Middle frontal gyrus (tissue), 1 donor: ENCODE data around the gene SAFB2.
A peak's percentile ranks its signal among the peaks of the same experiment; 100 is the strongest.

Experiments
- DNase-seq: peaks from one replicate; pipeline ENCODE4 v3.0.0-alpha.2; 2015; ENCODE audit warnings: low spot score; ENCODE audit errors: extremely low spot score

SAFB2 gene

DNA sequence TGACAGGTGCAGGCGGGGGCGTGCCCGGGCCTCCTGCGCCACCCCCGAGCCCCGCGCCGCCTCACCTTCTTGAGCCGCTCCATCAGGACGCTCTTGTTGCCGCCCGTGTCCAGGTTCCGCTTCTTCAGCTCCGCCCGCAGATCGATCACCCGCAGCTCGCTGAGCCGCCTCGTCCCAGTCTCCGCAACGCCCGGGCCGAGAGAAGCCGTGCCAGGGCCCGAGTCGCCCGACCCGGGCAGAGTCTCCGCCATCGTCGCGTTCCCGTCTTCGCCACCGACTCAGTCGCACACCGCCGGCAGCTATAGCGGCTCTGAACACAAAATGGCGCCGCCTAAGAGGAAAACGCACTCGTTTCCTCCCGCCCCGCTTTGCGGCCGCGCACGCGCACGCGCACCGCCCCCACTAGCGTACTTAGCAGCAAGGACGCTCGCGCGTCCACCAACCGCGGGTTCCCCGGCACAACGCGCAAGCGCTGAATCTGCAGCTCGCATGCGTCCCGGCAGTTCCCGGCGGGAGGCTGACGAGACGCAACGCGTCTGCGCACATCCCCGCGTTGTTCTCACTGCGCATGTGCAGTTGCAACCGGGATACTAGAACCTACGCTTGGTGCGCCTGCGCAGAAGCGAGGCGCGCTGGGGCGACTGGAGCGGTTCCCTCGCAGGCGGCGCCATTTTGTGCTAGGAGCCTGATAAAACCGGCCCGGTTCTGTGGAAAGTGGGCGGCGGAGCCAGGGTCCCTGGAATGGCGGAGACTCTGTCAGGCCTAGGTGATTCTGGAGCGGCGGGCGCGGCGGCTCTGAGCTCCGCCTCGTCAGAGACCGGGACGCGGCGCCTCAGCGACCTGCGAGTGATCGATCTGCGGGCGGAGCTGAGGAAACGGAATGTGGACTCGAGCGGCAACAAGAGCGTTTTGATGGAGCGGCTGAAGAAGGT lies at the start of gene SAFB2, which contains the start of gene SAFB:
TSS of gene SAFB2 (minus strand) at position 312 of the 932 bp plus-strand sequence. CDS start at position 251, 61 bp downstream.
TSS of gene SAFB (plus strand) at position 619 of the 932 bp plus-strand sequence. CDS start at position 742, 123 bp downstream.
- DNase-seq, result peak; percentile 100

DNA sequence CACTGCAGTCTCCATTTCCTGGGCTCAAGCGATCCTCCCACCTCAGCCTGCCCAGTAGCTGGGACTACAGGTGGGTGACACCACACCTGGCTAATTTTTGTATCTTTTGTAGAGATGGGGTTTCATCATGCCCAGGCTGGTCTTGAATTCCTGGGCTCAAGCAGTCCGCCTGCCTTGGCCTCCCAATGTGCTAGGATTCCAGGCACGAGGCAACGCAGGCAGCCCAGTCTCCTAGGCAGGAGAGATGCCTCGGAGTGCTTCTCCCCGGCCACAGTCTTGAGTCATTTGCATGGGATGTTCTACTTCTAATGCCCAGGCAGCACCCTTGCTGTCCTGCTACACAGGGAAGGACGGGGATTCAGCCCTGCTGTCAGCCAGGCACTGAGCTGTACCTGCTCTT lies 49.0 kb upstream of the SAFB2 start:
- DNase-seq, result no peak

DNA sequence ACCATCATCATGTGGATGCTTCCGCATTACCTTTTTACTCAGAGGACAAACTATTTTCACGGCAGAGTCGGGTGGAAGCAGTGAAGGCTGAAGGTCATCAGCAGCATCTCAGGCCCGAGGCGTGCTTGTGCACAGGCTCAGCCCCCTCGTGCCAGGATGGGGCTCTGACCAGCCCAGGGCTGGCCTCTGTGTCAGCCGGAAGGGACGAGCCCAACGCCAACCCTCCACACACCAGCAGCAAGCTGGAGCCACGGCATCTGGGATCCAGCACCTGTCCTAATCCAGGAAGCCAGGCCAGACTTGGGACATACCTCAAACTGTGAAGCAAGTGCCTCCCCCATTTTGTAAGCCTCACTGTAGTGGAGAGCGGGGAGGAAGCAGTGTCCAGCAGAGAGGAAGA lies 46.6 kb upstream of the SAFB2 start:
- DNase-seq, result no peak

DNA sequence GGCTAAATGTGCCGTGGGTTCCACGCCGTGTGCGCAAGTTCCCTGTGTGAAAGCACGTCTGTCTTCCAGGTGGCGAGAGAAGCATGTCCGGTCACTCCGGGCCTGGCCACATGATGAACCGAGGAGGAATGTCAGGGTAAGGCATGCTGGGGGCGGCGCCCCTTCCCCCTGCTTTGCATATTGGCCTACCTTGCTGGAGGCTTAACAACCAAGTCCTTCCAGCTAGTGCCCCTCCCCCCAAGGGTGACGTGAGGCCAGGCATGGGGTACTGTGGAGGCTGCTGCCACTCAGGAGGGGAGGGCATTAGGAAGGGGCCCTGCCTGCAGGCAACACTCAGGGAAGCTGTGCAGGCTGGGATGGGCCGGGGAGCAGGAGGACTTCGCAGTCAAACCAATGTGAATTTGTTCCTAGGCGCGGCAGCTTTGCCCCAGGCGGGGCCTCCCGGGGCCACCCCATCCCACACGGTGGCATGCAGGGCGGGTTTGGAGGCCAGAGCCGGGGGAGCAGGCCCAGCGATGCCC lies 45.2 kb upstream of the SAFB2 start:
- no peak for DNase-seq

DNA sequence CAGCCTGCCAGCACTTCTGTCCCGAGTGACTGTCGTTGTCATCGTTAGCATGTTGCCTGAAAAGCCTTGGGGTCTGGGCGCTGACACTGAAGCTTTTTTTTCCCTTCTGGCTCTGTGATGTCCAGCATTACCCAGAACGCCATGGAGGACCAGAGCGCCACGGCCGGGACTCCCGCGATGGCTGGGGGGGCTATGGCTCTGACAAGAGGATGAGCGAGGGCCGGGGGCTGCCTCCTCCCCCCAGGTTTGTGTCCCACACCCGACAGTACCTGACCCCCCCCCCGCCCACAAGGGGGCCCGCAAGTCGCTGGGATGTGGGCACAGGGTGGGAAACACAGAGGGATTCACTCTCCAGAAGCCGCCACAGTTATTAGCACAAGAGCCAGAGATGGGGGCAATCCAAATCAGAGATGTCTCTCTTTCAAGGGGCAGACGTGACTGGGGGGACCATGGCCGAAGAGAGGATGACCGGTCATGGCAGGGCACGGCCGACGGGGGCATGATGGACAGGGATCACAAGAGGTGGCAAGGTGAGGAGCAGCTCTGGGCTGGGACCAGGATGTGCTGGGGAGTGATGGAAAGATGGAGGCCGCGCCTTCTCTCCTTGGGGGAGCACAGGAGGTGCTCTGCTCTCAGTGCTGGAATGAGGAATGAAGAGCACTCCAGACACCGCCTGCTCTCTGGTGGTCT lies 44.5 kb upstream of the SAFB2 start:
- DNase-seq, result no peak

DNA sequence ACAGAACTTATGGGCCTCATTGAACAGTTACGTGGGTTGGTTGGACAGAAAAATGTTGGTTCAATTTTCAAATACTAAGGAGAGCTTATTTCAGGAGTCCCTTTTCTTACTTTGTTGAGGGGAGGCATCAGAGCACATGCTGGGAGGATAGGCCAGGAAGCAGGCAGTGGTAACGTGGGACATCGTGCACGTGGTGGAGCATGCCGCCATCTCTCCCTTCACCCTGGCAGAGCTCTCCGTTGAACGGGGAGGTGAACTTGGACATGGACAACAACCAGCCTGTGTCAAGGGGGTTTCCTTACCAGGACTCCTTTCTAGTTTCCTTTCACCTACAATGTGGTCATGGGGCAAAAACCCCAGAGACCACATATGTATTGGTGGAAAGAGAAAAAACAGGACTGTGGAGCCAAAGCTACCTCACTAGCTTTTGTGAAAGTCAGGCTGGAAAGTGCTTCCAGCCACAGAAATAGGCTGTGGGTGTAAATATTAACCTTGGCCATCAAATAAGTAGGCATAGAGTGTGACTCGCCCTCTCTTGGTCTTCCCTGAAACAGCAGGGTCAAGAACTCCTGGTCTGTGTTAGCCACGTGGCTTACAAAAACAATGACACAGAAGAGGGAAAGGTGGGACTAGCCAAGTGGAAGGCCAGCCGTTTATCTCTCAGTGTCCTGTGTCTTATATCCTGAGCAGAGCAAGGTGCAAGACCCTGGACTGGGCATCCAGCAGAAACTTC lies 43.4 kb upstream of the SAFB2 start:
- no peak for DNase-seq

DNA sequence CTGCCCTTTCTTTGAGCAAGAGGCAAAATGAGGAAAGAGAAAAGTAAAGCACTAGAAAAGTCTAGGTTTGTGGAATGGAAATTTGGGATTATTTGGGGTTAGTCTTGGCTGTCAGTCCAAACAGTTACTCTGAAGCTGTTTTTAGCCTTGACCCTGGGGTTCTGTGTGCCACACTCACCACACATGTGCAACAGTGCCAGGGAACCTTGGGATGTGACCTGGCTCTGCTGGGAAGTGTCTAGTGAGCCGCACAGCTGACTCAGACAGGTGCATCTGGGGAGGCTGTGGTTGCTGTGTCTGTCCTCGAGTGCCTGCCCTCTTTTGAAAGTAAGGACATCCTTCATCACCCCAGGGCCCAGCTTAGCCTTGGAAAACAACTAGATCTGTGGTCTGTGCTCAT lies 41.9 kb upstream of the SAFB2 start:
- no peak for DNase-seq

DNA sequence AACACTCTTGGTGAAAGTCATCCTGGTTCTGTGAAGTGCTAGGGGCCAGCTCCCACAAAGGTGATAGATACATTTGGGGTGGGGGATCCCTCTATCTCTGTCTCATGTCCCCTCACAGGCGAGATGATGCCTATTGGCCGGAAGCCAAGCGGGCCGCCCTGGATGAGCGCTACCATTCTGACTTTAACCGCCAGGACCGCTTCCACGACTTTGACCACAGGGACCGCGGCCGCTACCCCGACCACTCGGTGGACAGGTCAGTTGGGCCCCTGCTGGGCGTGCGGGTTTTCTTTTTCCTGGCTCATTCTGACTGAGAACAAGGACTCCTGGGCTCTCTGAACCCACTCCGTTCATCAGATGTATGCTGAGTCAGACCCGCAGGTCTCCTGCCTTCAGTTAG lies 41.3 kb upstream of the SAFB2 start:
- no peak for DNase-seq

DNA sequence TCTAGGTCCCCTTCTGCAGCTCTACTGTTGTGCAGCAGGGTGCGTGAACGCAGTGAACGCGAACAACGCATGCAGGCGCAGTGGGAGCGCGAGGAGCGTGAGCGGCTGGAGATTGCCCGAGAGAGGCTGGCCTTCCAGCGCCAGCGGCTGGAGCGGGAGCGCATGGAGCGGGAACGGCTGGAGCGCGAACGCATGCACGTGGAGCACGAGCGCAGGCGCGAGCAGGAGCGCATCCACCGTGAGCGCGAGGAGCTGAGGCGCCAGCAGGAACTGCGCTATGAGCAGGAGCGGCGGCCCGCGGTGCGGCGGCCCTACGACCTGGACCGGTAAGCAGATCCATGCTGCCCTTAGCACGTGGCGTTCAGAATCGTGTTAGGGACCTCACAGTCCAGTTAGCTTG lies 38.9 kb upstream of the SAFB2 start:
- no peak for DNase-seq

DNA sequence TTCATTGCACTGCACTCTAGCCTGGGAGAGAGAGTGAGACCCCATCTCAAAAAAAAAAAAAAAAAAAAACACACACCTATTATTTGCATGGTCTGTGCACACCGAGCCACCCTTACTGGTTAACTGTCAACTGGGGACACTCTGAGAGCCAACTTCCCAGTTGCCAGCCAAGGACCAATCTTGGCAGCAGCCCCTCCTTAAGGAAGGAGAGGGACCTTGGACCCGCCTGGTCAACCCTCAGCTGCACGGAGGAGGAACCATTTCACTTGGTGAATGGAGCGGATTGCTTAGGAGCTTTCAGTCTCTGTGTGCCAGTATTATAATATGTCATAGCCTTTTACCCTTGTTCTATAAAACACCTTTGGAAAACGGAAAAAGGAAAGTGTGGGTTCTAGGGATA lies 32.8 kb upstream of the SAFB2 start:
- no peak for DNase-seq

DNA sequence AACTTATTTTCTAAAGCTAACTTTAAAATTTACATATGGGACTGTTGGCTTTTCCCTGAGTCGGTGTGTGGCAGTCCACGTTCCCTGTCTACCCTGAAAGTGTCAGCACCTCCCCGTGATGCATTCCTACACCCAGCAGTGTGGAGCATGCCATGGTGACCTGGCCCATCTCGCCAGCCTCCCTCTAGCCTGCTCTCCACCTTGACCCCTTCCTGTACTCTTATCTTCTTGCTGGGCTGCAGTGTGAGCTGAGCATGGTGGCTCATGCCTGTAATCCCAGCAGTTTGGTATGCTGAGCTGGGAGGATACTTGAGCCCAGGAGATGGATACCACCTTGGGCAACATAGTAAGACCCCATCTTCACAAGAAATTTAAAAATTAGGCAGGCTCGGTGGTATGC lies 32.4 kb upstream of the SAFB2 start:
- DNase-seq, result no peak

DNA sequence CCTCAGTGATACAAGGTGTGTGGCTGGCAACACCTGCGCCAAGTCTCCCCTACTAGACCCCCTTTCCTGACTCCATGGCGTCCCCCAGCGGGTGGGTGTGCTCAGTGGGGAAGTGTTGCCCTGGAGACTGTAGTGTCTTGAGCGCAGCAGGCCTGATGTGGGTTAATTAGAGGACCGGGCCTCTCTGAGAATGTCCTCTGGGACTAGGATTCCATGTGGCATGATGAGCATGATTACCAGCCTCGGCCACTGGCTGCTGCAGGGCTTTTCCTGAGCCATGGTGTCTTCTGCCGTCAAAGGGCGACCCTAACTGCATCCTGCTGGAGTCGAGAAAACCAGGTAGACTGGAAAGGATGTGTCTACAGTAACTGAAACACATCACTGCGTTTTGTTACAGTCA lies 29.7 kb upstream of the SAFB2 start:
- no peak for DNase-seq

DNA sequence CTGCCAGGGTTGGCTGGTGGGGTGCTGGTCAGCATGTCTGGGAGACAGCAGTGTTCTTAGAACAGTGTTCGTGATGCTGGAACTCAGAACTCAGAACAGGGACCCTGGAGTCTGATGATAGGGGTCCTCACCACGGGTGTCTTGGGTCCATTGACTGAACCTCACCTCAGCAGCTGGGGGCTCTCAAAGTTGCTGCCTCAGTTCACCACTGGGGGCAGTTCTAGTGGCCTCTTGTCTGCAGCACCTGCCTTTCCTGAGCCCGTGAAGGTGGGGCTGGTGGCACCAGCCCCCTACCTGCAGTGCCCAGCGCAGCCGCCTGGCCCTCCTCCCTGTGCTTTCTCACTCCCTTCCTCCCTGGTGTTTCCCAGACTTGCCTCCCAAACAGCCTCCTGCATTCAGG lies 28.8 kb upstream of the SAFB2 start:
- no peak for DNase-seq

DNA sequence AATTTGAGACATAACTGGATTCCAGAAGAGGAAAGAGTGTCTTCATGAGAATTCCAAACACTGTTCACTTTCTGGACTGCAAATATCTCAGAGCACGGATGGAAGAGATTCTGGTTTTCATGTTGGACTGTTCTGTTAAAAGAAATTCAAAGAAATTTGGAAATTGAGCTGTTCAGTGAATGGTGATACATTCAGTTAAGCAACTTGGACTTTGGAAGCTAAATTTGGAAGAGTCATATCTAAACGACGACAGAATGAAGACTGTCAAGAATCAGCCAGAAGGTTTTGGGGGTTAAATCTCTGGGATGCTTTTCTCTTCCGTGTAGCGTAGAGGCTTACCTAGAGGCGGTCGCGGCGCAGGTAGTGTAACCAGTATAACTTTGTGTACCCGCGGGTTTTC lies 25.9 kb upstream of the SAFB2 start:
- no peak for DNase-seq

DNA sequence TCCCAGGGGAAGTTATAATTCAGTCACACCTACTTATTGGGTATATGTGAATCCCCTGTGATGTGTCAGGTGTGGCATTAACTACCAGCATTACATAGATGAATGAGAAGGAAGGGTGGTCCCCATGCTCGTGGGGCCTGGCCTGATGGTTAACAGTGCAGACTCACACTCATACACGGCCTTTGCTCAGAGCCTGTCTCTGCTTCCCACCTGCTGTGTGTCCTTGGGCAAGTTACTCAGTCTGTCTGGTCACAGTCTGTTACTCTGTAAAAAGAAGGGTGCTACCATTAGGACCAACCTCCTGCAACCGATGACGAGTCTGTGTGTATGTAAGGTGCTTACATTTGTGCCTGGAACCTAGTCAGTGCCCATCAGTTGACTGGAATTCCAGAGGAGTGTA lies 24.1 kb upstream of the SAFB2 start:
- DNase-seq, result no peak

DNA sequence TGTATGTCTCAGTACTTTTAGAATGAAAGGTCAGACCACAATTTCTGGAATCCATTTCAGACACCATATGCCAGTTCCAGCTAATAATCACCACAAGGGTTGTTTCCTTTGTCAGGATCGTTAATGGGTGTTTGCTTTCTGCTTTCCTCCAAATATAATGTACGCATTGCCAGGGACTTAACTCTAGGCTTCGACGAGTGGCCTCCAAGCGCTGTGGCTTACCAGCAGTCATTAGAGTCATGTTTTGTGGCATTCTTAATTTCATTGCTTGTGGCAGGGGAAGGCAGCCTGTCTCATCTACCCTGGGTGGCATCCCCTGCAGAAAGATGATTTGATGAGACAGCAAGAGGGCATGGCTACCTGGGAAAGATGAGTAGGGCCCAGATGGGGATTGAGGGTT lies 22.8 kb upstream of the SAFB2 start:
- no peak for DNase-seq

DNA sequence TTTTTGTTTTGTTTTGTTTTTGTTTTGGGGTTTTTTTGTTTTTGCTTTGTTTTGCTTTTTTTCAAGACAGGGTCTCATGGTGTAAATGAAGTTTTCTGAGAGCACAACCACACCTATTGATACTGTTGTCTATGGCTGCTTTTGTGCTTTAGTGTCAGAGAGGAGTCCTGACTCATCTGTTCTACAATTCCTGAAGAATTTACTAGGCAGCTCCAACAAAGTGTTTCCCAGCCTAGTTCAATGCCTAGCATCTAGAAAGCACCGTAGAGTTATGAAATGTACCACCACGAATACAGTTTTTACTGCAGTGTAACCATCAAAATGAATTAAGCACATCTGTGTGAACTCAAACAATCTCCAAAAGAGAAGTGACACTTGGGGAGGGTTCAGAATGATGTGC lies 21.5 kb upstream of the SAFB2 start:
- no peak for DNase-seq

DNA sequence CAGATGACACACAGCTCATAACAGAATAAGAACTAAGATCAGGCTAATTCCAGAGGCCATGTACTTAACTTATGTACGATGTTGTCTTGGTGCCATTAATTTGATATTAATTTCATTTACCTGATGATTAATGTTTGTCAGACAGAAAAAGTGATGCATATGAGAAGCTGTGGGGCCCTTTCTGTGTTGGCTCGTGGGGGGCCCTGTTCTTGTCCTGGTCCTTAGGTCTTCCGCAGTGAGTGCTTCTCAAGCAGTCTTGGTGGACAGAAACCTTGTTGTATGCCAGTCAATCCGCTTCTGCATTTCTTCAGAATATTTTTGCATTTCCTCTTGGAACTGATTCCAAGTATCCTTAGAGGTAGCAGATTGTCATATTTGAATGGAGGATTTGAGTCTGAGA lies 20.5 kb upstream of the SAFB2 start:
- no peak for DNase-seq

DNA sequence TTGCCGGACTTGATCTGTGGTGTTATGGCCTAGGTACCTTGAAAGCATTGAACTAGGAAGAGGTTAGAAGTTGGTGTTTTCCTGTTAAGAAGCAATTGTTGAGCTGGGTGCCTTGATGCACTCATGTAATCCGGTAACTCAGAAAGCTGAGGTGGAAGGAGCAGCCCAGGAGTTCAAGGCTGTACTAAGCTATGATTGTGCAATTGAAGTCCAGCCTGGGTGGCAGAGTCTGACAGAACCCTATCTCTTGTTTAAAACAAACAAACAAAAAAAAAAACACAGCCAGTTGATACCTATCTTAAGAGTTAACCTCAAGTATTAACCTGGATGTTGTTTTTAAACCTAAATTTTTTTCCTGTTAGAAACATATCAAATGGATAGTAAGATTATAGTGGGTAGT lies 19.6 kb upstream of the SAFB2 start:
- DNase-seq, result no peak

DNA sequence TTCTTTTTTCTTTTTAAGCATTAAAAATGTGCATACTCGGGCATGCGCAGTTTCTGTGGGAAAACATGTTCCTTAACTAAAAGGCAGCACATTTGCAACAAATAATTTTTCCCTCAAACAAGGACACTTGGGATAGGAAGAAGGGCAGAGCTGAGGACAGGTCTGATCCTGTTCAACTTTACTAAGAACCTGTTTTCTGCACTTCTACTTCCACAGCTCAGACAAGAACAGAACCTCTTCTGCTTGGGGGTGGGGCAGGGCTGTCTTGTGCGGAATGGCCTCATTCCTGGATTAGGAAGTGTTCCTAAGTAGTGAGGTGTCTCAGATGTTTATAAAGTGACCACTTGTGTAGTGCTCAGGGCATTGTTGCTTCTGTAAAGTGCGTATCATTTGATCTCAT lies 18.6 kb upstream of the SAFB2 start:
- DNase-seq, result no peak

DNA sequence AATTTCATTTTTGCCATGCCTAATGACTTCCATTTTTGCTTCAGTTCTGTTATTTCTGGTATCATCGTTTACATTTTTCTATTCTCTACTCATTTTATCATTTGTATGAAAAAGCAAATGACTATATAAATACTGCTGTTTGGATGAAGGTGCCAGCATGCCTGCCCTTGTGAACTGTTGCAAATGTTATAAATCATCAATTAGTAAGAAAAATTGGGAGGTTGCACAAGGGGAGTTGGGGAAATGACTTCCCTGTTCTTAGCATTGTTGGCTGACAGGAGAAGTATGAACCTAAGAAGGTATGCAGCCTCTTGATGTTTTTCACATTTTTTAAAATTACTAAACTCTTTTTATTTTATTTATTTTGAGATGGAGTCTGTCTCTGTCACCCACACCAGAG lies 15.4 kb upstream of the SAFB2 start:
- DNase-seq, result no peak

DNA sequence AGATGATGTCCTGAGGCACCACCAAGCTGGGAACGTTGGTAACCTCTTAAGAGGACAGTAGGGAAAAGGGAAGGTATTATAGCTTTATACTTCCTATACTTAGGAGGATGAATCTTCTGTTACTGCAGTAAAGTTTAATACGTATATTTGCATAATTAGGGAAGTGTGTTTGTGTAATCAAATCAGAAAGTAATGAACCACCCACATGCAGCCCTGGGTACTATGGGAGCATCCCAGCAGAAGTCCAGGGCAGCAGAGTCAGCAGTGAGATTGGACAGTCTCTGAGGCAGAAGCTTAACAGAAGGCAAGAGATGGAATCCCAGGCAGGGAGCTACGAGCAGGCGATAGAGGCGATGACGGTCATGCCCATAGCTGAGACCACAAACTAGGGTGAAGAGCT lies 12.9 kb upstream of the SAFB2 start:
- DNase-seq, result no peak
